RWPE2 (cell line): Measurements from ENCODE around the gene TMEM132D.

Experiments
- ATAC-seq: fragments of 200-7000 bp; cut with Tn5 transposase; 3 replicates; pipeline ENCODE4 v1.9.1; 2021; ENCODE audit warnings: low read depth
- DNase-seq: peaks from one replicate; pipeline ENCODE4 v3.0.0-alpha.2; 2020; ENCODE audit warnings: low spot score
- H3K27ac ChIP-seq: fragments of 450-650 bp; 2 replicates; pipeline ENCODE4 v1.5.1; 2017; ENCODE audit warnings: mild to moderate bottlenecking; ENCODE audit not compliant: poor library complexity, severe bottlenecking
- H3K27me3 ChIP-seq: fragments of 250-450 bp; sonication (Bioruptor Pico); 2 replicates; pipeline ENCODE4 v1.5.1; 2021; ENCODE audit warnings: mild to moderate bottlenecking, moderate library complexity; ENCODE audit not compliant: insufficient read depth, poor library complexity, severe bottlenecking
- H3K36me3 ChIP-seq: fragments of 250-450 bp; sonication (Bioruptor Pico); 2 replicates; pipeline ENCODE4 v1.5.1; 2020; ENCODE audit warnings: low read depth, mild to moderate bottlenecking, moderate library complexity
- H3K4me1 ChIP-seq: fragments of 250-450 bp; sonication (Bioruptor Pico); 2 replicates; pipeline ENCODE4 v1.5.1; 2021; ENCODE audit warnings: mild to moderate bottlenecking, moderate library complexity; ENCODE audit not compliant: insufficient read depth, poor library complexity, severe bottlenecking
- H3K4me3 ChIP-seq: fragments of 250-450 bp; sonication (Bioruptor Pico); 2 replicates; pipeline ENCODE4 v1.5.1; 2021; ENCODE audit warnings: mild to moderate bottlenecking, moderate library complexity; ENCODE audit not compliant: severe bottlenecking
- H3K9me3 ChIP-seq: fragments of 250-450 bp; sonication (Bioruptor Pico); 2 replicates; pipeline ENCODE4 v1.5.1; 2021; ENCODE audit warnings: mild to moderate bottlenecking, moderate library complexity; ENCODE audit not compliant: severe bottlenecking
- TF ChIP-seq, protein P1 (sequence below): fragments of 450-650 bp; IDR thresholded peaks from one replicate; pipeline ENCODE4 v1.5.1; 2017; ENCODE audit warnings: mild to moderate bottlenecking, moderate library complexity; ENCODE audit not compliant: poor library complexity, severe bottlenecking

Gene TMEM132D

DNA sequence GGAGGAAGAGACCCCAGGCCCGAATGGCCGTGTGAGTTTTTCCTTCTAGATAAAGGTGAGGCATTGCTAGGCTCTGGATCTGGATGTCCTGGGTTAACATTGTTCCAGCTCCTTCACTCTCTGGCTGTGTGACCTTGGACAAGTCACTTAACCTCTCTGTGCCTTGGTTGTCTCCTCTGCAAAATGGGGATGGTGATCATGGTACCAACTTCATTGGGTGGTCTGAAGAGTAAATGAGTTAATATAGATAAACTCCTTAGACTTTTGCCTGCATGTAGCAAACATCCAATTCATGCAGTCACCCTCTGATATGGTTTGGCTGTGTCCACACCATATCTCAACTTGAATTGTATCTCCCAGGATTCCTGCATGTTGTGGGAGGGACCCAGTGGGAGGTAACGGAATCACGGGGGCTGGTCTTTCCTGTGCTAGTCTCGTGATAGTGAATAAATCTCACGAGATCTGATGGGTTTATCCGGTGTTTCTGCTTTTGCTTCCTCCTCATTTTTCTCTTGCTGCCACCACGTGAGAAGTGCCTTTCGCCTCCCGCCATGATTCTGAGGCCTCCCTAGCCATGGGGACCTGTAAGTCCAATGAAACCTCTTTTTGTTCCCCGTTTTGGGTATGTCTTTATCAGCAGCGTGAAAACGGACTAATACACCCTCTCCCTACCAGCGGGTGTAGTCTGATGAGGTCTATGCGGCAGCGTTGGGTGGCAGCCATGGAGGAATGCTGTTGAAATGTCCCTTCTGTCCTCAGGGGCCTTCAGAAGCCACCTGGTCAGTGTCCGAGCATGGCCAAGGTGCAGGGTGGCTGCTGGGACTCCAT lies 794.4 kb downstream of the TMEM132D start:
- Histone ChIP-seq H3K36me3 (no peaks in the 10 kb centered on the region), H3K27ac (no peak overlapping the region), H3K9me3 (no peaks in the 10 kb centered on the region), H3K4me3 (no peak overlapping the region), H3K4me1 (no peaks in the 10 kb centered on the region), H3K27me3 (no peaks in the 10 kb centered on the region)
- TF ChIP-seq, protein P1, sequence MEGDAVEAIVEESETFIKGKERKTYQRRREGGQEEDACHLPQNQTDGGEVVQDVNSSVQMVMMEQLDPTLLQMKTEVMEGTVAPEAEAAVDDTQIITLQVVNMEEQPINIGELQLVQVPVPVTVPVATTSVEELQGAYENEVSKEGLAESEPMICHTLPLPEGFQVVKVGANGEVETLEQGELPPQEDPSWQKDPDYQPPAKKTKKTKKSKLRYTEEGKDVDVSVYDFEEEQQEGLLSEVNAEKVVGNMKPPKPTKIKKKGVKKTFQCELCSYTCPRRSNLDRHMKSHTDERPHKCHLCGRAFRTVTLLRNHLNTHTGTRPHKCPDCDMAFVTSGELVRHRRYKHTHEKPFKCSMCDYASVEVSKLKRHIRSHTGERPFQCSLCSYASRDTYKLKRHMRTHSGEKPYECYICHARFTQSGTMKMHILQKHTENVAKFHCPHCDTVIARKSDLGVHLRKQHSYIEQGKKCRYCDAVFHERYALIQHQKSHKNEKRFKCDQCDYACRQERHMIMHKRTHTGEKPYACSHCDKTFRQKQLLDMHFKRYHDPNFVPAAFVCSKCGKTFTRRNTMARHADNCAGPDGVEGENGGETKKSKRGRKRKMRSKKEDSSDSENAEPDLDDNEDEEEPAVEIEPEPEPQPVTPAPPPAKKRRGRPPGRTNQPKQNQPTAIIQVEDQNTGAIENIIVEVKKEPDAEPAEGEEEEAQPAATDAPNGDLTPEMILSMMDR, result no peak
- DNase-seq, result no peak
- ATAC-seq, result no peak

DNA sequence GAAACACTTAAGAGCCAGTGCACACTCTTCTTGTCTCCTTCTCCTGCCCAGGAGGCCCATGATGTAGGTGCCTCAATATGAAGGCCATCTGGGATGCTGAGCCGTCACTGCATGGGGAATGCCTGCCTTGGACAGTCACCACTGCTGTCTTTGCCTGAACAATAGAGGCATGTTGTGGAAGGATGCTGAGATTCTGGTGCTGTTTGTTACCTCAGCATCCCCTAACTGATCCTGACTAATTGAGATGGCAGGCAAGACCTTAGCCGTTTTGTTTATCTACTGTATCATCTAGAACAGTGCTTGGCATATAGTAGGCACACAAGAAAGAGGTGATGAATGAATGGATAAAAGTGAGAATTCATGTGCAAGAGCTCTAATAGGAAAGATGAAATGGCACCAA lies 797.1 kb downstream of the TMEM132D start:
- TF ChIP-seq, protein P1, result no peak
- Histone ChIP-seq H3K36me3 (no peaks in the 10 kb centered on the region), H3K9me3 (no peaks in the 10 kb centered on the region), H3K27me3 (no peaks in the 10 kb centered on the region), H3K27ac (no peak overlapping the region), H3K4me3 (no peak overlapping the region), H3K4me1 (no peaks in the 10 kb centered on the region)
- ATAC-seq, result no peak
- no peak for DNase-seq

DNA sequence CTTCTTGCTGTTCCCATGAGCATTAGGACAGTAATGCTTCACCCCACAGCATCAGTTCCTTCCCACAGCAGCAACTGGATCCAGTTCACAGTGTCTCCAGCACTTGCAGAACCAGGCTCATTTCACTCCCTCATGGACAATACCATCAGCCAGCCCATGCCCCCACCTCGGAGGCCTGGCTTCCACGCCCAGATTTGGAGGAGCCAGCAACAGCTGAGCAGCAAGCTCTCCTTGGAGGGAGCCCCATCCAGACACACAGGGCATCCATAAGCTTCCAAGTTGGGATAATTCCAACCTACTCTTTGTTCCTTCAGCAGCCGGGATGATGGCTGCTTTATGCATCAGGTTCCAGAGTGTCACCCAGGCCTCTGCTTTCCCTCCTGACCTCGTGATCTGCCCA lies 800.6 kb downstream of the TMEM132D start:
- Histone ChIP-seq H3K4me3 (no peak overlapping the region), H3K9me3 (no peaks in the 10 kb centered on the region), H3K27me3 (no peaks in the 10 kb centered on the region), H3K36me3 (no peaks in the 10 kb centered on the region), H3K4me1 (no peaks in the 10 kb centered on the region), H3K27ac (no peak overlapping the region)
- DNase-seq (no peak), ATAC-seq (no peak)
- TF ChIP-seq, protein P1, result no peak

DNA sequence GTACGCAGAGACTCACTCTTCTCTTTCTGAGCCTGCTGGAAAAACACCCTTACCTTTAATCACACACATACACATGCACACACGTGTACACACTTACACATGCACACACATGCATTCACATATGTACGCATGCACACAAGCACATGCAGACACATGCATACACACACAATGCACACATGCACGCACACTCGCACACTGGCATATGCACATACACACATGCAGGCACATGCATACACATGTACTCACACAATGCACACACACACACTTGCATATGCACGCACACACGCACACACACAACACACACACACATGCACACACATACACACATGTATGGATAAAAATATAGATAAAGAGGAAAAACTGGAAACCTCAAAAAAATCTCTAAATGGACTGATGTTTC lies 801.6 kb downstream of the TMEM132D start:
- H3K9me3 ChIP-seq, result no peaks in the 10 kb centered on the region
- TF ChIP-seq, protein P1, result no peak

DNA sequence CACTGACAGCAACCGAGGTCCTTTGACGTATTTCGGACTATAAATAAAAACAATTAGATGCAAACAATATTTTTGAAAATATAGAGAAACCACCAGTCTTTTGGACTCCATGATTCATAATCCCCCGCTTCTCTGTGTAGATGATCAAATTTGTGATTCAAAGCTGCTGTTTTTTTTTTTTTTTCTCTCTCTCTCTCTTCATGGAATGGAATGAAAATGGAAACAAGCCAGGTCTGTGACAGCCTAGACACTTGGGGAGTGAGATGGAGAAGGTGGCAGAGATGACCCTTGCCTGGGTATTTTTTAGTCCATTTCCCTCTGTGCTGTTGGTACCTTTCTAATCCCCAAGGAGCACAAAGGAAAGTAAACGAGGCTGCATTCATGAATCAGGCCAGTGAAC lies 802.0 kb downstream of the TMEM132D start:
- no peaks in the 10 kb centered on the region for H3K4me1 ChIP-seq
- no peak overlapping the region for H3K4me3 ChIP-seq
- no peaks in the 10 kb centered on the region for H3K27me3 ChIP-seq
- DNase-seq, result no peak
- no peaks in the 10 kb centered on the region for H3K36me3 ChIP-seq
- TF ChIP-seq, protein P1, result no peak
- H3K9me3 ChIP-seq, result no peaks in the 10 kb centered on the region
- no peak for ATAC-seq
- H3K27ac ChIP-seq, result no peak overlapping the region

More for the DNA sequence above, 801.6 kb downstream of the TMEM132D start:
- Histone ChIP-seq H3K27ac (no peak overlapping the region), H3K27me3 (no peaks in the 10 kb centered on the region), H3K4me1 (no peaks in the 10 kb centered on the region), H3K4me3 (no peak overlapping the region), H3K36me3 (no peaks in the 10 kb centered on the region)
- DNase-seq, result no peak
- ATAC-seq, result no peak
